Muscle of arm (tissue), 12 donors: ENCODE results near the gene CCNG2. TPM values are rescaled to one million over a fixed set of nuclear protein-coding genes. Genes with fewer than 3 reads are reported as not detected.

Experiments used
- DNase-seq: peaks from one replicate; pipeline ENCODE4 v3.0.0-alpha.2; 2013
- polyA plus RNA-seq, 12 donors: library from polyadenylated mRNA; unstranded; fragments of 120-200 nt; gene quantifications; one replicate each; pipeline ENCODE4 v1.2.1, GENCODE V29; 2013; ENCODE audit not compliant: insufficient read length in 12 of 12

Gene CCNG2
- polyA plus RNA-seq, 12 donors, result 82.7 to 184 (median 135) TPM; not detected in 1

DNA sequence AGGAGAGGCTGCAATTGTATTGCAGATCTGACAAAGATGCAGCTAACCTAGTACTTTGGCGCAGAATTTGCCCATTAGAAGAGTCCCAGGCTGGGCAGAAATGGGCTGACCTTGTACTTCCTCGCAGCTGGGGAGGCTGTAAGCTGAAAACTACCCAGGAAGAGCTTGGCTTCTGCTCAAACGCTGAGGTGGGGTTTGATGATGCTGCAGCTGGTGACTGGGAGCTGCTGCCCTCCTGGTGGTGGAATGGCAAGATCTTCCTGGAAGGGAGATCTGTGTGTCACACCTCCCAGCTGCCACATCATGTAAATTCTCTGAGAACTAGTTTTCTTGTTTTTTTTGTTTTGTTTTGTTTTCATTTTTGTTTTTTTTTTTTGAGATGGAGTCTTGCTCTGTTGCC lies 17.4 kb downstream of the CCNG2 start:
- DNase-seq, result no peak

DNA sequence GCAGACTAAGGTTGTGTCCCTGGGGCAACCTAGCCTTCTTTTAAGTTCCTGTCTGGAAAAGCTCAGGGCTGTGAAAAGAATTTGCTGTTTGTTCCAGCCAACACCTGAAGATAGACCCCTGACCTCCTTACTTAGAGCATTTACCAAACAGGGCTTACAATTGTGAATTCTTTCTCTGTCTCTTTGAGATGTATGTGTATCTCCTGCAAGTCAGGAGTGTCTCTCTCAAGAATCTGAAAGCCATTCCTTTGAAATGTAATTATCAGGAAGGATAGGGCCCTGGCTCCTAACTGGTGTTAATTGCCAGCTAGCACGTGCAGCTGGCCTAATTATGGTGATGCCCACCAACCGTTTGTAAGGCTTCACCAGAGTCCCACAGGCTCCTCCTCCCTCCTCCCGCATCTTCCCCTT lies 18.2 kb downstream of the CCNG2 start:
- no peak for DNase-seq

DNA sequence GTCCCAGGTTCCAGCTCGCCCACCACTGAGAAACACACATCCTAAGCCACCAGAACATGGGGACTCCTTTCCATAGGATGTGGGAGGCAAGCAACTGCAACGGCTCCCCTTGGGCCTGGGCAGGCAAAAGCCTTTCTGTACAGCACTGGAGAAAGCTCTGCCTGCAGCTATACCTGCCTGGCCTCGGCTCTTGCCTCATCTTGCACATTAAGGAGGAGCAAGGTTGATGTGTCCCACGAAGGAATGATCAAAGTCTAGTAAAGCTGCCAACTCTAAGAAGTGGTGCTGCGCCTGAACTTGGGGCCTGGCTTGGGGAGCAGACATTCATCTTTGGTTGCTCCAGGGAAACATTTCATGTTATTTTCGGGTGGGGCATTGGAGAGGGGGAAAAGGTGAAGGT lies 19.6 kb downstream of the CCNG2 start:
- DNase-seq, result no peak

DNA sequence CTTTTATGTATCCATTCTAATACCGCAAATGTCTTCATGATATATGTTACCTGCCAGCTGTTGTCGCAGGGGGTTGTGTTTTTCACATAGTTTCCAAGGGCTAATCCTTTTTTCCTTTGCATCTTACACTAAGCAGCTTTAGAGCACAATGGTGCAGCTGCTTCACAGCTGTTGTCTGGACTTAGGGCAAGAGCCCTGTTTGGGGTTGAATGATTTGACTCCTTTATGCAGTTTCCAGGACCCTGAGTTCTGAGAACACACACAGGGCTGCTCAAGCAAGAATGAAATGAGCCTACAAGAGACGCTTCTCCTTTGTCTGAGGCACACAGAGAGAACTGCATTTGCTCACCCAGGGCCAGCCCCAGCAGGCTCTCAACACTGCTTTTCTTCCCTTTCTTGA lies 20.2 kb downstream of the CCNG2 start:
- DNase-seq, result no peak

DNA sequence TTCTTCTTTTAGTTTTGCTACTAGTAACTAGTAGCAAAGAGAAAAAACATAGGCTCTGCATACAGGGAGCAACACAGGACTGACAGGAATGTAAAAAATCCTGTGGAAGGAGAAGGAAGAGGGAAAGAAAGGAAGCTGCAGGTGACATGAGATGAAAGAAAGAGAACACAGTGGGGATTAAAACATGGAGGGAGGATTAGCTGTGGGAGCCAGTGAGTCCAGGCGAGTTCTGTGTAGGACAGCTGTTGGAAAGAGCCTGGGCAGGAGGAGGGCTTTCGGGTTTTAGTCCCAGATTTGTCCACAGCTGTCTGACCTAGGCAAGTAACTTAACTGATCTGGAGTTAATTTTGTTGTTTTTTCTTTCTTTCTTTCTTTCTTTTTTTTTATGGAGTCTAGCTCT lies 21.6 kb downstream of the CCNG2 start:
- DNase-seq, result no peak

DNA sequence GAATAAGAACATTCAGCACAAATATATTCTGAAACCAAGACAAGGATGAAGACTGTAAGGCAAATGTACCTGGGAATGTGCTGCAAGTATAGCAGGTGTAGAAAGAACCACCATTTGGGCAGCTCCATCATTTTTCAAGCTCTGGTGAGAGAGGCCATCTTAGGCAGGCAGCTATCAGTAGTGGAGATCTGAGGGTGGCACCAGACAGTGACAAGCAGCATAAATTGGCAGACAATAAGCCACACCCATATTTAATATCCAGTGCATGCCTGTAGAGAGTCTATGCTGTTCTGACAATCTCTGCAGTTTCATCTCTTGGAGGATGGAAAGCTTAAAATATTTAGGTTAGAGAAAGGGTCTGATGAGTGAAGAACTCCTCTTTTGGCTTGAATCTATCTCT lies 22.5 kb downstream of the CCNG2 start:
- no peak for DNase-seq

DNA sequence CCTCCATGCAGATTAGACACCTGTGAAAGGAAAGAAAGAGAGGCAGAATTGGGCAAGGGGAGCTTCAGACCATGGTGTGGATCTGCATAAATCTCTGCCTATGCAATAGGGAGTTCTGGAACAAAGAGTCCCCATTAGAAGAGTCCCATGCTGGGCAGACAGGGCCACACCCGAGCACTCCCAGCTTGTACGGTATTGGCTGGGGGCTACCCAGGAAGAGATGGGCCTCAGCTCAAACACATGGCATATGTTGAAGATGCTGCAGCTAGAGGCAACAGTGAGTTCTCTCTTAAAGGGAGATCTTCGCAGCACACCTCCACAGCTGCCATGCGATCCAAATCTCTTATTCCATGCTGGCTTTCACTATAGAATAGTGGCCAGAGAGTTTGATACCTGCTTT lies 24.7 kb downstream of the CCNG2 start:
- no peak for DNase-seq

DNA sequence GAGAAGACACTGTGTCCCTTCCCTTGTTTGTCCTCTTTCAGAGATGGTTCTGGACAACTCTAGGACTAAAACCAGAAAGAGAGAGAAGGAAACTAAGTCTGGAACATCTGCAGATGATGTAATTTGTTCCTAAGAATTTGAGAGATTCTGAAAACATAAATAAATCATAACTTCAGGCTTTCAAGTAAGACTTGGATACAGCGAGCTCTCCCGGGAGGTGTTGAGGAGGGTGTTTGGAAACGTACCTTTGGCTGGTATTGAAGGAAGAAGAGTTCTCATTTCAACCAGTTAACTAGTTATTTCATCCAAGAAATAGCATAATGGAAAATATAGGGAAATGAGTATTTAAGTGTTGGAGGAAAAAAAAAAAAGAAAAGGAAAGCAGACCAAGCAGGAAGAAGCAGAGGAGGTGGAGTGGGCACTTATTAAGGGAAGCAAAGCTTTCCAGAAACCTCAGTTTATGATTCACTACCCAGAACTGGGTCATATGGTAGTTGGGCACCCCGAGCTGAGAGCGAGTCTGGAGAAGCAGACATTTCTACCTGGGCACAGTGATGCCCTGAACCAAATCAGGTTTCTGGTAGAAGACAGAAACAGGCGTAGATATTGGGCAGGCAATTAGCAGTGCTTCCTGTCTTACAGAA lies 26.9 kb downstream of the CCNG2 start:
- no peak for DNase-seq

DNA sequence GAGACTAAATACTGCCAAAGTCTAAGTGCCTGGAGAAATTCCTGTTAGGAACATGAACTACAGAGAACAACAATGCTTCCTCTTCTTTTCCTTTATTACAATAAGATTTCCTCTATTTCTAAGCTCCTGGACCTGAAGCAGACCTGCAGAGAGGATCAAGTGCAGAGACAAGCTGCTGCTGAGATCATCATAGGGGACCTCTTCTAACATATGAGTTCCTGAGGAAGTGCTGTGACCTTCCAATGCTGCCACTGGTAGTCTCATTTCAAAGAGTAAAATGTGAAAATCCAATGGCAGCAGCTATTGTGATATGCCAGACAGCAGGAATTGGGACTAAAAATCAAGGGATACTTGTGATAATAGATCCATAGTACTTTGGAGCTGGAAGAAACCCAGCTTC lies 28.0 kb downstream of the CCNG2 start:
- no peak for DNase-seq

DNA sequence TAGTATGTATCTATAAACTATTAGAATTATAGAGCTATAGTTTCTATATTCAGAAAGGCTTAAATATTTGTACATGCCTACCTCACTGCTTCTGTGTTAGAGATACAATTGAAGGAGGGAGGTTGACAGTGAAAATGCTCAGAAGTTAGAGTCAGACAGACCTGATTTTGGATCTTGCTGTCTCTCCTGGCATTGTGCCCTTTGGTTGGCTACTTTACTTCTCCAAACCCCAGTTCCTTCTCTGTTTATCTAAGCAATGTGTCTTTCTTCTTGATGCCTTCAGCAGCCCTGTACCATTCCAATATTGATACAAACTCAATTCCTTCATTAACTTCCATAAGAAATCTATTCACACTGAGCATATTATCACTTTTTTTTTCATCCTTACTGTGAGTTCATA lies 28.7 kb downstream of the CCNG2 start:
- DNase-seq, result no peak

DNA sequence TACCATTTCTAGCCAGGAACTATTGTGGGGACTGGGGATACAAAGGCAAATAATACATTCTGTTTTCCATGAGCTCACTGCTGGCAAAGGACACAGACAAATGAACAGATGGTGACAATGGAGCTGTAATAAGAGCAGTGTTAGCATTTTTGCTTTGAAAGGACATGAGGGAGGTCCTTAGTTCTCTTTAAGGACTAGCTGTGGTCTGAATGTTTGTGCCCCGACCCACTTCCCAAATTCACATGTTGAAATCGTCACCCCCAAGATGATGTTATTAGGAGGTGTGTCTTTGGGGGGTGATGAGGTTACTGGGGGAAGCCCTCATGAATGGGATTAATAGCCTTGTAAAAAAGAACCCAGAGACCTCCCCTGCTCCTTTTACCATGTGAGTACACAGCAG lies 30.3 kb downstream of the CCNG2 start:
- DNase-seq, result no peak

DNA sequence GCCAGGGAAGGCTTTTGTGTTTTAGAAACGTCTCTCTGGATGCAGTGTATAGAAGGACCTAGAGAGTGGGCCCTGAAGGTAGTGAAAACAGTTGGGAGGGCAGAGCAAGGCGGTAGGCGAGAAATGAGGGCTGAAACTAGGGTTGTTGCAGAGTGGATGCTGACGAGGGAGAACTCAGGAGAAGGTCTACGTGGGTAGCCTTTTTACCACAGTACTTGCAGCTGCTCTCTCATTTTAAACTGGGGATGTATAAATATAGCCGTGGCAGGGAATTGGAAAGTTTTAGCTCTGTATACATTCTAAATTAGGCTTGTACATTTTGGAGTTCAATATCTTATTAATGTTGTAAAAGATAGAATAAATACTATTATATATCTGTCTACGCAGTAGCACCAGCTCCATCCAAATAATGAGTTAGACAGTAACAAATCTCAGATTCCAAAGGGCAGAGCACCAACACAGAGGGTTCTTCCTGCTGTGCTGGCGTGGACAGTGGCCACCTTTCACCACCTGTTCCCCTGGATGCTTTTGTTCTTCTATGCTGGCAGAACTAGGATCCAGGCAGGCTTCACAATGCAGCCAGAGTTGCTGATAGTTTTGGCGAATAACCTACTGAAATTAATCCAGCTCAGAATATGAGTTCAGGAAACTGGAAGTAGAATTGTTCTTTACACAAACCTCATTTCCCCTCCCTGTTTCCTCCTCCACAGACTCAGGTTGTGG lies 31.7 kb downstream of the CCNG2 start:
- no peak for DNase-seq

DNA sequence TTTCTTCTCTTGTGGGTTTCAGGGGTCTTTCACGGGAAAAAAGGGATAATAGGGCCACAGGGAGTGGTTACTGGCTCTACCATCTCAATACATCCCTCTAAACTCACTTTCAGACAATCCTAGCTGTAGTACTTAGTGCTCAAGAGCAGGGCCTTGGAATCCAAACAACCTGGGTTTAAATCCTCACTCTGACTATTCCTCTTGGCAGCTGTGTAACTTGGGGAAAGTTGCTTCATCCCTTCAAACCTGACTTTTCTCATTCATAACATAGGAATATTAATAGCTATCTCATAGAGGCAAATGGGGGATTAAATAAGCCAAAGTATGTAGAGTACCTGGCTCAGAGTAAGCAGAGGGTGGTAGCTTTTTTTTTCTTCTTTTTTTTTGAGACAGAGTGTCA lies 32.4 kb downstream of the CCNG2 start:
- DNase-seq, result no peak

DNA sequence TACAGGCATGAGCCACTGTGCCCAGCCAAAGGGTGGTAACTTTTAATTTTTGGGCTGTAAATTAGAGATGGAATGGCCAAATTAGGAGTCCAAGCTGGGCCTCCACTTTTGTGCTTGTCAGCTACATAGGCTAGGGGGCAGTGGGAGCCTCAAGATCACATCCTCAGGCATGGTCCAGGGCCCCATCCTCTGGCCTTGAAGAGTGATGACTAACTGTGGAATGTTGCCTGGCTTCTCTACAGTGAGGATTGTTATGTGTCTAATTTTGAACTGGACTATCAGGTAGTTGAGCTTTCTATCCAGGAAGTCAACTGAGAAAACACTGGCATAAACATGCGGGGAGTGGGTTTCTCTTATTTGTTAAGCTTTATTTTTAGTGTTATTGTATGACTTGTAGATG lies 33.0 kb downstream of the CCNG2 start:
- no peak for DNase-seq

DNA sequence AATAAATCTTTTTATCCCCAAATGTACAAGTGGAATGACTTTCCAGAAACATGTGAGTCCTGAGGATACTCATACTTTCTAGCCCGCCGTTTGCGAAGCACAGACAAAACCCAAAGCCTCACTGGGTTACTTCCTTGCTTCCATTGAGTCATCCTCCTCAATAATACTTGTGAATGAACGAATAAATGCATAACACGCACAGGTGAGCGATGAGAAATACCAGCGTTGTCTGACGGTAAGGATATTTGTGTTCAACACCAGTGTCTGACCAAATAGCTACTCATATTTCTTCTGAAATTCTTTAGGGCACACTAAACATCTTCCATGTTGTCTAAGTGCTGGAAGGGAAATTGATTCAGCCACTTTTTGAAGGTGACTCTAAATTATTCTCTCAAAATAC lies 36.0 kb downstream of the CCNG2 start:
- no peak for DNase-seq

DNA sequence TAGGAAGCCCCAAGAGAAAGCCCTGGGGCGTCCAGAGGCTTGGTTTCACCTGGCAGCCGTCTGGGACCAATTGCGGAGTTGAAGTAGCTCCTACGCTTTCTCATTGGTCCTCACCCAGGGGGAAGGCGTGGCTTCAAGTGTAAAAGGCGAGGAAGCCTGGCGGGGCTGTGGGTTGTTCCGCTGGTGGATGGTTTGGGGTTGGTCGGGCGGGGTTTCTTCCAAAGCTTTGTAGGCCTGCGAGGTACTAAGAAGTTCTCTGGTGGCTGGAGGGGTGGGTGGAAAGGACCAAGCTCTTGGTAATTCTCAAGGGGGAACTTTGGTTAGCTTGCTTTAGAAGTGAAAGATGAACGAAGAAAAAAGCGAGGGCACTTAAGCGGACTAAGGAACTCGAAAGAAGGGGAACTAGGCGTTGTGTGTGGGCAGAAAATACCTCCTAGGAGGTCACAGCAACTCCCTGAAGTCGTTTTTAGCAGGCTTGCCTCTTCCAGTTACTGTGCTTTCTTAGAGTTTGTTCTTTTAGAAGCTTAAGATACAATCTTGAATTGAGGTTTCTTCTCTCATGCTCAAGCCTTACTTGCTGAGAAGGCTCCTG lies 36.6 kb downstream of the CCNG2 start:
- DNase-seq, result no peak

DNA sequence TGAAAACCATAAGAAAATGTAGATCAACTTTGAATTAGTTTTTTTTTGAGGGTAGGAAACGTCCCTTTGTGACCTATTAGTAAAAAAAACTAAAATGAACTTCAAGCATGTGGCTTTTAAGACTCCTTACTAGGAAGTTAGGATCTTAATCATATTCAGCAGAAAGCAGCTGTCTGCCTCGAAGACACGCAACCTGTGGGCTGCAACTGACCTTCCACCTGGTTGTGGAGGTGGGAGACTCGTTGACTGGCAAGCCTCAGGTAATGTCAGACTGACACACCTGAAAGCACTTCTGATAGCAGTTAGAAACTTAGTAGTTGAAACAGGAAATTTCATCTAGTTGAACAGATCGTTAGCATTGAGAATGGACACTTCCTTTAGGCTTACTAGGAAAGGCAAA lies 37.4 kb downstream of the CCNG2 start:
- DNase-seq, result no peak

DNA sequence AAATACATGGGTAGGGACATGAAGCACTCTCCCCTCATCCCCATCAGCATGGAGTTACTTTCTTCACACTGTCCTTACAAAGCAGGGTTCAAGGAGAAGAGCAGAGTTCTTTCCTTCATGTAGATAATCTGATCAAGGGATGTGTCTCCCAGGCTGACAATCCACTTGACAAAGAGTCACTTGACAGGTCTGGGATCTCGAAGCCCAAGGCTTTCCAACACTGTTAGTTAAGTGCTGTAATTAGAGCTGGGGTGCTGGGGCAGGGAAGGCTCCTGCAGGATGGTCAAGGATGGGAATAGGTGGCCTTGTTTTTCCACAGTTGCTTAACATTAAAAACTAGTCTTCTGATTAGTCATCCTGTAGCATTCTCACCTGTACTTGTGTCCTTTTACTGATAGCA lies 38.0 kb downstream of the CCNG2 start:
- DNase-seq, result no peak

DNA sequence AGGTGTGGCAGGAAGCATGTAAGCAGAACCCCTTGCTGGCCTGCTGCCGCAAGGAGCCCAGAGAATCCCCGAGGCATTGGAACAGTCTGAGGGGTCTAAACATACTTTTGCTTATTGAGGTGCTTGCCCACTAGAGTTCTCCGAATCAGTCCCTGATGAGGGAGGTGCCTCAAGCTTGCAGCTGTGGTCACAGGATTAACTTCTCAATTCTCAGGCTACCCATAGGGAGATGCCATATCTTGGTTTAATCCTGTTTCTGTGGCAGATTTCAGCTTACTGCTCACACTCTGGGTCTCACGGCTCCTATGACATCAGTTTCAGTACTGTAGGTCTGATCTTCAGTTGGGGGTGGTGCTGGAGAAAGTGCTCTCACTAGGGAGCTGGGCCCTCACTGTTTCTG lies 39.9 kb downstream of the CCNG2 start:
- no peak for DNase-seq

DNA sequence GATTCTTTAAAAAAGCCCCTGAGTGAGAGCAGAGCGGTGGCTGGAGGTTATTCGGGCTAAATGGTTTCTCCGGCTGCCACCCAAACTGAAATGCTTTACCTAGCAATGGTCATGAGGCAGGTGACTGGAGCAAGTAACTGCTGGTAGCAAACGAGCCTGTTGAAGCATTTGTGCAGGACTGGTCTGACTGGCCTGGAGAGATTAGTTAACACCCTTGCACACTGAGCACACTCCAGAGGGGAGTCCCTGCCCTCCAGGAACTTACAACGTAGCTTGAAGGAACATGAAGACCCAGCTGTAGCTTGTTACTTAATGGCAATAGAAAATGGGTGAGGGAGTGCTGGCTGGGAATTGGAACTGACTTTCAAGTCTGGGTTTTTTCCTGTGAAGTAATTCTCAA lies 40.4 kb downstream of the CCNG2 start:
- no peak for DNase-seq

DNA sequence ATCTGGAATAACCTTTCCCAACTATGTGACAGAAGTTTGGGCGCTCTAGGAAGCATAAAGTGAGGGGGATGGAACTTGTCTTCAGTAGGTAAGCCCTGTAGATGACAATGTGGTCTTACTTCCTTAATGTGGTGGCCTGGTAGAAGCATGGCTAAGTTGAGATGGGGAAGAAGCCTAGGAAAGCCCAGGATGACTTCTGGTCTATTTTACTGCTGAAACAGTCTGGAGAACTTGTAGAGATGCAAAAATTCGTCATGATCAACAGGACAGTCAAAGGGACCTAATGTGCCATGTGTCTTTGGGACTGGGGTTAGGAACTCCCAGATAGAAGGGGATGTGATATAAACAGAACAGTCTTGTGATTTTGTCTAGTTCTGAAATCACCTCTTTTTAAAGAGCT lies 40.8 kb downstream of the CCNG2 start:
- DNase-seq, result no peak

DNA sequence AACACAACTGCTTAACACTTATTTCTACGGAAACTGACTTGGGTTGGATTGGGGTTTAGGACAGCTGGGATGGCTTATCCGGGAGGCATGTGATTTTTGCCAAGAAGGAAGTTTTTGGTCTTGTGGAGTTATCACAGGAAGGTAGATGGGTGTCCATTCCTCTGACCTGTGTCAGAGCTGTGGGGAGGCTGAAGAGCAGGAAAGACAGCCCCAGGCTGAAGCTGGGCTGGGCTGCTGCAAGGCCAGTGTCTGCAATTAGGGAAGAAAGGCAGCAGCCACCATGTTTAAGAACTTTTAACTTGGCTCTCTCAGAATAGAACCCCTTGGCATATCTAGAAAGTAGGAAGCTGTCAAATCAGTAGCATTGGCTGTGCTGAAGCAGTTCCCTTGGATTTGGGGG lies 42.3 kb downstream of the CCNG2 start:
- DNase-seq, result no peak

DNA sequence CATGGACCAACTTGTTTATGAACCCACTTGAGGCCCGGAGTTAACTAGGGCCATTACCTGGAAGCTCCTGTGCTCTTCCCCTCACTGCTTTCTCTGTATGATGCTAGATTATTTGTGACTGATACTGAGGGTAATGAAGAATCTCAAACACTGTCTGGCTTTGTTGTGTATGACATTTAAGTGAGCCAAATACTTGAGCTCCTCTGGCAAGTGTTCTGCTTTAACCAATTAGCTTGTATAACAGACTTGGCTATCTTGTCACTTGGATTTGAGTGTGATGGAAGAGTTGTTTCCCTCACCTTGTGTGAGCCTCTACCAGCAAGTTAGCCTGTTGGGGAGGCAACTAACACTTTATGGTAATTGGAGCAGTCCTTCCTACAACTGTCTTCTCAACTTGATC lies 42.7 kb downstream of the CCNG2 start:
- no peak for DNase-seq

DNA sequence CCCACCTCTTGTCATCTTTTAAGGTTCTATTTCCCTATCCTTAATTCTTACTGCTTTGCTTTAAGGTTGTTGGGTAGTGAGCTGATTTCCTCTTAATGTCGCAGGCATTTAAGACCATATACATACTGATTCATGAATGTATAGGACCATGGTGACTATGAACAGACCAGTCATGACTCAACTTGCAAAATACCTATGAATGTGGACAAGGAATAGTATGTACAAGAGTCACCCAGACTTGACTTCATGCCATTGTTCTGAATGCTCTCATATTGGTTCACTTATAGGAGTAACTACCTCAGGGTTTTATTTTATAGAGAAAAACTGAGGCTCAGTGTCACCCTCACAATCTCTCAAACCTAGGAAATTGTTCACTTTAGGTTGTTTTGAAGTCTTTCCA lies 44.3 kb downstream of the CCNG2 start:
- no peak for DNase-seq
